SK-N-MC (cell line): ENCODE measurements around the gene VWA8.

Source experiments
- EZH2 ChIP-seq: fragments of 200-600 bp; sonication (generic); IDR thresholded peaks from one replicate; pipeline ENCODE4 v1.6.1; 2017; ENCODE audit warnings: antibody characterized with exemption
- FOXP2 ChIP-seq: optimal IDR thresholded peaks from 2 replicates; pipeline ENCODE3; 2011; ENCODE audit warnings: mild to moderate bottlenecking, moderate library complexity; ENCODE audit not compliant: insufficient read depth; ENCODE audit errors: extremely low read length, control extremely low read depth
- POLR2AphosphoS5 ChIP-seq: IDR thresholded peaks from 2 replicates; pipeline ENCODE4 v1.6.1; 2012; ENCODE audit warnings: mild to moderate bottlenecking, low read depth, low read length, borderline replicate concordance

GRCh38 chr13:41919031-41919740 is 41.7 kb downstream of the VWA8 start:
- TF ChIP-seq EZH2 = no peak
- no peak for TF ChIP-seq POLR2AphosphoS5
- TF ChIP-seq FOXP2 = no peak
